ENCODE measurements around the gene MECR. TPM values are rescaled to one million over a fixed set of nuclear protein-coding genes. Genes with fewer than 3 reads are reported as not detected.

MECR gene
- total and polyA plus RNA-seq, 2 experiments from 2014 or later: 25.7 to 32.3 TPM

GRCh38 chr1:29186252-29186651 is 44.5 kb downstream of the MECR start:
- peak overlapping the region; percentile 71 for H3K27ac Mint-ChIP-seq
- Histone ChIP-seq H3K27ac (ENCODE audit: low read depth) (peak overlapping the region; percentile 87), H3K4me2 (peak overlapping the region; percentile 44)

More at GRCh38 chr1:29186252-29186651, 44.5 kb downstream of the MECR start:
- no peak for DNase-seq (ENCODE audit: low spot score)
- peaks cover 1% of the 10 kb centered on the region for H3K79me2 ChIP-seq (replicated peaks; ENCODE audit: insufficient read depth)
- no peaks in the 10 kb centered on the region for H3K36me3 ChIP-seq (ENCODE audit: insufficient read depth)
- TF ChIP-seq ZNF462 (CRISPR knock-in tag; IDR thresholded peaks at IDR 0.05): no peak
- TF ChIP-seq STAT1 (IDR thresholded peaks at IDR 0.05; ENCODE audit: unreplicated experiment): no peak
- no peak for TF ChIP-seq CTCF (conservative IDR thresholded peaks at IDR 0.05; ENCODE audit: low read depth in 2 of 2)
- TF ChIP-seq JUNB (IDR thresholded peaks at IDR 0.05; ENCODE audit: unreplicated experiment): no peak
- TF ChIP-seq CREB1 (CRISPR knock-in tag; IDR thresholded peaks at IDR 0.05; ENCODE audit: low read depth): no peak
- no peak for TF ChIP-seq REST (IDR thresholded peaks at IDR 0.05; ENCODE audit: unreplicated experiment)
- no peak for TF ChIP-seq POLR2AphosphoS5 (IDR thresholded peaks at IDR 0.05; ENCODE audit: low read depth)
- no peak for TF ChIP-seq EZH2phosphoT487 (IDR thresholded peaks at IDR 0.05; ENCODE audit: unreplicated experiment)
- no peak for TF ChIP-seq NANOG (IDR thresholded peaks at IDR 0.05; ENCODE audit: borderline replicate concordance)
- TF ChIP-seq ETS1 (IDR thresholded peaks at IDR 0.05): no peak
- no peak for TF ChIP-seq ZNF114 (CRISPR knock-in tag; IDR thresholded peaks at IDR 0.05)
- no peak for TF ChIP-seq ZNF331 (CRISPR knock-in tag; IDR thresholded peaks at IDR 0.05; ENCODE audit: low read depth)
- TF ChIP-seq EZH2 (IDR thresholded peaks at IDR 0.05; ENCODE audit: low read depth, unreplicated experiment): no peak
- Mint-ChIP-seq H3K36me3 (ENCODE audit: low read depth) (peaks cover 6% of the 10 kb centered on the region), H3K4me1 (peaks cover 34% of the 10 kb centered on the region), H3K4me3 (peak overlapping the region; percentile 25; the same call in 2 of the 3 replicates), H3K27me3 (ENCODE audit: insufficient read depth, low read depth, poor library complexity) (peaks cover 21% of the 10 kb centered on the region), H3K9me3 (peaks cover 4% of the 10 kb centered on the region; the same call in 2 of the 3 replicates)
- no peaks in the 10 kb centered on the region for H4K20me1 ChIP-seq (replicated peaks; ENCODE audit: insufficient read depth)
- no peak for ATAC-seq
- H3F3A ChIP-seq (replicated peaks; ENCODE audit: low read depth): peaks cover 15% of the 10 kb centered on the region; the same call in 1 of the 2 replicates
- peak overlapping the region; percentile 7; the same call in 1 of the 2 replicates for H3K4me3 ChIP-seq
- no peaks in the 10 kb centered on the region for H3K9me2 ChIP-seq (ENCODE audit: insufficient read depth)
- peaks cover 19% of the 10 kb centered on the region for H3K4me1 ChIP-seq (ENCODE audit: insufficient read depth)
- no peak overlapping the region for H2AFZ ChIP-seq
- no peaks in the 10 kb centered on the region for H3K27me3 ChIP-seq (ENCODE audit: insufficient read depth)
